Mononuclear cell (primary cell): Measurements from ENCODE around the gene TUBA3E. TPM values are rescaled to one million over a fixed set of nuclear protein-coding genes. Genes with fewer than 3 reads are reported as not detected.
"Not testable (repeated sequence)": the region's sequence is repeated elsewhere in the genome, so short reads cannot be mapped to it uniquely, and the experiment has no call there.

Experiments
- H3K27me3 ChIP-seq: 2 replicates; pipeline ENCODE4 v1.6.0; 2011; ENCODE audit warnings: low read length, control low read depth; ENCODE audit not compliant: insufficient read depth
- H3K4me1 ChIP-seq: 2 replicates; pipeline ENCODE4 v1.5.1; 2011; ENCODE audit warnings: mild to moderate bottlenecking, low read length, control low read depth; ENCODE audit not compliant: insufficient read depth
- H3K4me3 ChIP-seq: 2 replicates; pipeline ENCODE4 v1.5.1; 2011; ENCODE audit warnings: mild to moderate bottlenecking, low read length, moderate library complexity
- H3K9me3 ChIP-seq: 2 replicates; pipeline ENCODE4 v1.5.1; 2011; ENCODE audit warnings: low read depth, mild to moderate bottlenecking, control low read depth, low read length
- total RNA-seq: library from RNA; depleted of rRNA; stranded (reverse); fragments of >200 nt; gene quantifications from one replicate; pipeline ENCODE4 v1.2.3, GENCODE V29; 2012

The TUBA3E gene
- total RNA-seq, 1 donor, result not detected

DNA sequence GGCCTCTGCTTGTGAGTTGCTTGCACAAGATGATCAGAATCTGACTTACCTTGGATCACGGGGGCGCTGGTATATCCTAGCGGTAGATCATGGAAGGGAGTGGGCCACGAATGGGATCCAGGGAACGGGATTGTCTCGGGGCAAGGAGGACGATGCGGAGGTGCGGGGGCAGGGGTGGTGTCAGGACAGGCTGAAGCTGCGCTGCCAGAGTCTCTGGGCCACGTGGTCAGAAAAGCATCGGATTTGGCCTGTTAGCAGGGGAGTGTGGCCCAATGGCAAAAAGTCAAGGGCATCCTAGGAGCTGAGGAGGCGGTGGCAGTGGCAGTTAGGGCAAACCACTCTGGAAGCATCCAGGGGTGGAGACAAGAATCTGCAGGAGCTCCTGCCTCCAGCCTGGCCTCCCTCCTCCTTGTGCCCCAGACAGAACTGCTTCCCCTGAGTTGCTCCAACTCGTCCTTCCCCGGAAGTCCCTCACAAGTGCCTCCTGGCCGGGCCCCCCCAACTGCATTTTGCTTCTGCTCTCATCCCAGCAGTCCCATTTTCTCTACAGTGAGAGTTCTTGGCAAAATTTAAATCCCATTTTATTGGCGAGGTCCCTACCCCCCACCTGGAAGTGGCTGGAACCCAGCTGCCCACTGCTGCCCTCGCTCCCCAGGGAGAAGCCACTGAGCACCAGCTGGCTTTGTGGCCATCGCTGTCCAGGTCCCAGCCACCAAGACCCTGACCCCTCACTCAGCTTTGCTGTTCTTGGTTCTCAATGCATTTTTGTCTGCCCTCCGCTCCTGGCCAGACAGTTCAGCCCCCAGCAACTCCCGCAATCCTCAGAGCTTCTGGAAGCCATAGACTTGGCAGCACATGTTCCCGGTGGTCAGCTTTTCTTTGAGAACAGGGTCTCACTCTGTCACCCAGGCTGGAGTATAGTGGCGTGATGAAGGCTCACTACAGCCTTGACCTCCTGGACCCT, 47.8 kb downstream of the TUBA3E start:
- Histone ChIP-seq H3K27me3 (peaks cover 3% of the 10 kb centered on the region), H3K9me3 (no peaks in the 10 kb centered on the region), H3K4me3 (no peak overlapping the region), H3K4me1 (no peaks in the 10 kb centered on the region)

DNA sequence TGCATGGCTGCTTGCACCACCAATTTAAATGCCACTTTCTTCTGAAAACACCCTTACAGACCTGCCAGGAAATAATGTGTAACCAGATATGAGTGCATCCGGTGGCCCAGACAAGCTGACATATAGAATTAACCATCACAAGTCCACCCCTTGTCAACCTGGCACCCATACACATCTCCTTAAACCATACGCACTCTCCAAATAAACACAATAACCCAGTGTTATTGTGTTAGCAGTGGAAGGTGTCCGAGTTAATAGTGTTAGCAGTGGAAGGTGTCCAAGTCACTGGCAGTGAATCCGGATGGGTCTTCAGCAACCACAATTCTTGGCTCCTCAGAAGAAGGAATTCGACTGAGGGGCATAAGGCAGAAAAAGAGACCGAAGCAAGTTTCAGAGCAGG, 49.7 kb downstream of the TUBA3E start:
- H3K4me1 ChIP-seq, H3K27me3 ChIP-seq, H3K4me3 ChIP-seq, H3K9me3 ChIP-seq: not testable (repeated sequence)

DNA sequence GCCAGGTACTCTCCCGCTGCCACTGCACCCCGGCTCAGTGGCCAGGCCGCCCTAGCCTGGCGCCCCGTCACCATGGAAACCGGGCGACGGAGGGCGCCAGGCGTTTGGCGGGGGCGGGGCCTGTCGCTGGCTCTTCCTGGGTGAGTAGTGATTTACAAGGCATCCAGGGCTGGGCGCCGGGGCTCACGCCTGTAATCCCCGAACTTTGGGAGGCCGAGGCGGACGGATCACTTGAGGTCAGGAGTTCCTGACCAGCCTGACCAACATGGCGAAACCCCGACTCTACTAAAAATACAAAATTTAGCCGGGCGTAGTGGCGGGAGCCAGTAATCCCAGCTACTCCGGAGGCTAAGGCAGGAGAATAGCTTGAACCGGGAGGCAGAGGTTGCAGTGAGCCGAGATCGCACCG, 53.2 kb downstream of the TUBA3E start, which contains the start of gene CCDC74B:
Gene CCDC74B, minus strand, starts transcription at position 107 of the 409 bp plus-strand sequence. CDS start 116 bp downstream, outside the sequence.
- not testable (repeated sequence) for H3K9me3 ChIP-seq, H3K4me1 ChIP-seq, H3K27me3 ChIP-seq, H3K4me3 ChIP-seq

DNA sequence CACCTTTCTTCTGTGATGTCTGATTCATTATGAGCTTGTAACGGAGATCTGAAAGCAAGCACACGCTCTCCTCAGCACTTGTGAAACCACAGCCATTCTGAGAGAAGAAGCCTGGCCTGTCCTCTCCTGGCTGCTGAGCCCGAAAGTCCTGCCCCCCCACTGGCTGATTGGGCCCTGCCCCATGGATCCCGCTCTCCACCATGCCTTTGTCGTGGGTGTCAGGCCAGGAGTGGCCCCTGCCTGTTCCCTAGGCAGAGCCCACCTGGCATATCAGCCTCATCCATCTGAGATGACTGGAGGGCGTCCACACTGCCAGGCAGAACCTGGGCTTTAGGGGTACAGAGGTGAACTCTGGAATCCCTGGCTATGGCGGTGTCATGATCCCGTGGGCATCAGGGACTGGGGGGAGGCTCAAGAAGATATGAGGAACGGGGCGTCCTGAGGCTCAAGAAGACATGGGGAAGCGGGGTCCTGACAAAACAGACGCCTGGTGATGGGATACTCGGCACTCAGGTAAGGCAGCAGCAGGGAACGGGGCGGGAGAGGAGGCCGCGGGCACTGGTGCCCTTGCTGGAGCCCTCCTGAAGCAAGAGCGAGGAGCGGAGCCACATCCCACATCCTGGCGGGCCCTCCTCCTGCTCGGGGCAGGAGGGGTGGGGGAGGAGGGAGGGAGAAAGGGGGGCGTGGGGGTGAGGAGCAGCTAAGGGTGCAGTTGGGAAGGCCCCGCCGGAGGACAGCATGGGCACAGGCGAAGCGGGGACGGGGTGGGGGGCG, 54.8 kb downstream of the TUBA3E start:
- not testable (repeated sequence) for H3K9me3 ChIP-seq, H3K27me3 ChIP-seq, H3K4me1 ChIP-seq, H3K4me3 ChIP-seq

DNA sequence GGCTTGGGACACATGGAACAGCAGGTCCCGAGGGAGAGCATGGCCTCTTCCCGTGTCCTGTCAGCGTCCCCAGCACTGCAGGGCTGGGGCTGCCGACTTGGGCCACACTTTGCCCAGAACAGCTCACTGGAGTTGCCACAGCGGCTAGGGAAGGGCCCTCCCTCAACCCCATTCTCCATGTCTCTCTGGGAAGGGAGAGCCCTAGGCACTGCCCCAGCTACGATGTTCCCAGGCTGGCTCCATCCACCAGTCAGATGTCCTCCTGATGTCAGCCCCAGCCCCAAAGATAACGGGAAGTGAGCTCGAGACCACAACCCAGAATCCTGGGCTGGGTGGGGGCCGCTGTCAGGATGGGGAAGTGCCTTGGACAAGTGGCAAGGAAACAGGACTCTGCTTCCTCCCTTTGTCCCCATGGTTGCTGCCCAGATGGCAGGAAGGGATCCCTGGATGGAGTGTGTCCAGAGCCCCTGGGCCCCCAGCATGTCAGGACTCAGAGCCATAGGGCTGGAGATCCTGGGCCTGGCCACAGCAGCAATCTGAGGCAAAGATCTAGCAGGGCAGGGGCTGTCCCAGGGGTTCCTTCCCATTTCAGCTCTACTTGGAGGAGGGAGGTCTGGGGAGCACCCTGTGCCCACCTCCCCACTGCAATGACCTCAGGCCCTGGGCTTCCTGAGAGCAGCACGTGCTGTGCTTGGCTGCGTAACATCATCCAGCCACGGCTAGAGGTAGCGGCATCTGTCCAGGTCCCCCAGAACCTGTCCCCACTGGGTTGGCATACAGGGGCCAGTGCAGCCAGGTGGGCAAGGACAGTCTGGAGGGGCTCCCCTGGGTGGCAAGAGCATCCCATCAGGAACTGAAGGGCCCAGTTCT, 55.6 kb downstream of the TUBA3E start:
- H3K27me3 ChIP-seq, H3K4me1 ChIP-seq, H3K9me3 ChIP-seq, H3K4me3 ChIP-seq: not testable (repeated sequence)

Other genes starting within 250 kb of the TUBA3E start
- 0.10 TPM for gene RAB6C, start 218.8 kb downstream of the TUBA3E start, total RNA-seq
- not detected for gene POTEF, start 69.2 kb downstream of the TUBA3E start, total RNA-seq
- 0.10 TPM for gene CCDC74B, start 53.3 kb downstream of the TUBA3E start, total RNA-seq
- 34.6 TPM for gene SMPD4, start 16.8 kb downstream of the TUBA3E start, total RNA-seq
- 73.1 TPM for gene MZT2B, start 16.2 kb downstream of the TUBA3E start, total RNA-seq
- gene IMP4, start 144.5 kb upstream of the TUBA3E start, total RNA-seq, result 55.6 TPM
- gene PTPN18, start 157.6 kb upstream of the TUBA3E start, total RNA-seq, result 68.2 TPM